Thoracic aorta (tissue), 2 donors: Measurements from ENCODE around the gene EFCAB8. TPM values are rescaled to one million over a fixed set of nuclear protein-coding genes. Genes with fewer than 3 reads are reported as not detected.

ENCODE experiments used
- ATAC-seq: fragments of 150-250 bp; one replicate; pipeline ENCODE4 v1.8.0; 2017; ENCODE audit warnings: low read depth; ENCODE audit not compliant: insufficient number of reproducible peaks, low FRiP score
- DNase-seq: peaks from one replicate; pipeline ENCODE4 v3.0.0-alpha.2; 2020; ENCODE audit warnings: low spot score
- H3K27ac ChIP-seq, 2 donors: fragments of 200-600 bp; sonication (generic); 1 replicate in 1 of 2; 2 replicates in 1 of 2; pipeline ENCODE4 v1.5.1; 2016; ENCODE audit warnings: mild to moderate bottlenecking in 2 of 2, moderate library complexity in 2 of 2
- H3K27me3 ChIP-seq: fragments of 200-600 bp; sonication (generic); replicated peaks from 2 replicates; pipeline ENCODE4 v1.6.0; 2016; ENCODE audit warnings: mild to moderate bottlenecking; ENCODE audit not compliant: insufficient read depth
- H3K36me3 ChIP-seq: fragments of 200-600 bp; sonication (generic); one replicate; pipeline ENCODE4 v1.5.1; 2016
- H3K4me1 ChIP-seq, 2 donors: fragments of 200-600 bp; sonication (generic); 1 replicate in 1 of 2; 2 replicates in 1 of 2; pipeline versions ENCODE4 v1.5.1 to v1.6.0; 2016; ENCODE audit warnings: low read depth in 2 of 2, mild to moderate bottlenecking in 1 of 2; ENCODE audit not compliant: control insufficient read depth in 1 of 2
- H3K4me3 ChIP-seq: fragments of 200-600 bp; sonication (generic); 2 replicates; pipeline ENCODE4 v1.5.1; 2016; ENCODE audit warnings: mild to moderate bottlenecking
- H3K9me3 ChIP-seq: fragments of 200-600 bp; sonication (generic); 2 replicates; pipeline ENCODE4 v1.5.1; 2016
- CTCF ChIP-seq: fragments of 200-600 bp; sonication (generic); IDR thresholded peaks from one replicate; pipeline ENCODE4 v1.5.1; 2019; ENCODE audit warnings: antibody characterized with exemption
- total RNA-seq, 2 donors: library from RNA; depleted of rRNA; stranded (reverse); fragments of >200 nt; gene quantifications; one replicate each; pipeline versions ENCODE4 v1.1.0 to v1.2.3, GENCODE V29; 2016

Gene EFCAB8
- total RNA-seq, 2 donors from 2014 or later, result 1.5 to 2.9 TPM

- H3K36me3 ChIP-seq, result no peaks in the 10 kb centered on the region
- H3K27me3 ChIP-seq, result no peaks in the 10 kb centered on the region
- no peak for DNase-seq
- H3K4me3 ChIP-seq, result no peak overlapping the region
- ATAC-seq, result no peak
- H3K9me3 ChIP-seq, result no peaks in the 10 kb centered on the region
- TF ChIP-seq CTCF, result no peak
- no peaks in the 10 kb centered on the region for H3K4me1 ChIP-seq
- H3K27ac ChIP-seq, result no peak overlapping the region
Observed at GRCh38 chr20:32969356-32970114, 110.8 kb downstream of the EFCAB8 start.

GRCh38 chr20:32970115-32970972 lies 111.6 kb downstream of the EFCAB8 start:
- Histone ChIP-seq H3K27me3 (no peaks in the 10 kb centered on the region), H3K27ac (no peak overlapping the region), H3K4me1 (no peaks in the 10 kb centered on the region), H3K4me3 (no peak overlapping the region), H3K9me3 (no peaks in the 10 kb centered on the region), H3K36me3 (no peaks in the 10 kb centered on the region)
- TF ChIP-seq CTCF, result no peak
- no peak for ATAC-seq
- no peak for DNase-seq

GRCh38 chr20:32970973-32971300 lies 112.2 kb downstream of the EFCAB8 start:
- Histone ChIP-seq H3K9me3 (no peaks in the 10 kb centered on the region), H3K36me3 (no peaks in the 10 kb centered on the region), H3K4me1 (no peaks in the 10 kb centered on the region), H3K4me3 (no peak overlapping the region), H3K27me3 (no peaks in the 10 kb centered on the region), H3K27ac (no peak overlapping the region)
- DNase-seq (no peak), ATAC-seq (no peak)
- TF ChIP-seq CTCF, result no peak

- Histone ChIP-seq H3K9me3 (no peaks in the 10 kb centered on the region), H3K4me1 (no peaks in the 10 kb centered on the region), H3K27me3 (no peaks in the 10 kb centered on the region), H3K27ac (no peak overlapping the region), H3K4me3 (no peak overlapping the region), H3K36me3 (no peaks in the 10 kb centered on the region)
- DNase-seq (no peak), ATAC-seq (no peak)
- no peak for TF ChIP-seq CTCF
Observed at GRCh38 chr20:32971703-32972161, 113.0 kb downstream of the EFCAB8 start.
